Lower leg skin (tissue), 4 donors: Measurements from ENCODE around the gene DHX34. TPM values are rescaled to one million over a fixed set of nuclear protein-coding genes. Genes with fewer than 3 reads are reported as not detected.
"Not testable (repeated sequence)": the region's sequence is repeated elsewhere in the genome, so short reads cannot be mapped to it uniquely, and the experiment has no call there.

Source experiments
- DNase-seq, 2 donors: peaks; one replicate each; pipeline ENCODE4 v3.0.0-alpha.2; 2019; ENCODE audit warnings: low spot score in 2 of 2
- H3K4me3 ChIP-seq: fragments of 200-600 bp; sonication (generic); 2 replicates; pipeline ENCODE4 v1.5.1; 2017; ENCODE audit warnings: mild to moderate bottlenecking, low read depth; ENCODE audit not compliant: poor library complexity, severe bottlenecking
- CTCF ChIP-seq, 3 donors: fragments of 450-650 bp; IDR thresholded peaks; one replicate each; pipeline ENCODE4 v1.5.1; 2016; ENCODE audit warnings: antibody characterized with exemption in 3 of 3, mild to moderate bottlenecking in 3 of 3, moderate library complexity in 2 of 3
- POLR2A ChIP-seq, 2 donors: fragments of 450-650 bp; IDR thresholded peaks; one replicate each; pipeline ENCODE4 v1.6.1; 2016 to 2017; ENCODE audit warnings: antibody characterized with exemption in 2 of 2, mild to moderate bottlenecking in 1 of 2, moderate library complexity in 1 of 2
- WGBS, 2 donors: methylation state at CpG; one replicate each; pipeline ENCODE4 v1.1.5; 2018; 5-methylcytosine and 5-hydroxymethylcytosine counted together
- intact Hi-C: fragments of 100-400 bp; cut with DNase I; formaldehyde crosslinking; loops from one replicate; pipeline ENCODE4 v1.15.0; 2023; ENCODE audit warnings: low total_unique reads
- total RNA-seq, 4 donors: library from RNA; depleted of rRNA; stranded (reverse); fragments of >200 nt; gene quantifications; one replicate each; pipeline ENCODE4 v1.1.0, GENCODE V29; 2016

The DHX34 gene
- total RNA-seq, 4 donors from 2014 or later, result 11.1 to 28.7 (median 18.9) TPM

DNA sequence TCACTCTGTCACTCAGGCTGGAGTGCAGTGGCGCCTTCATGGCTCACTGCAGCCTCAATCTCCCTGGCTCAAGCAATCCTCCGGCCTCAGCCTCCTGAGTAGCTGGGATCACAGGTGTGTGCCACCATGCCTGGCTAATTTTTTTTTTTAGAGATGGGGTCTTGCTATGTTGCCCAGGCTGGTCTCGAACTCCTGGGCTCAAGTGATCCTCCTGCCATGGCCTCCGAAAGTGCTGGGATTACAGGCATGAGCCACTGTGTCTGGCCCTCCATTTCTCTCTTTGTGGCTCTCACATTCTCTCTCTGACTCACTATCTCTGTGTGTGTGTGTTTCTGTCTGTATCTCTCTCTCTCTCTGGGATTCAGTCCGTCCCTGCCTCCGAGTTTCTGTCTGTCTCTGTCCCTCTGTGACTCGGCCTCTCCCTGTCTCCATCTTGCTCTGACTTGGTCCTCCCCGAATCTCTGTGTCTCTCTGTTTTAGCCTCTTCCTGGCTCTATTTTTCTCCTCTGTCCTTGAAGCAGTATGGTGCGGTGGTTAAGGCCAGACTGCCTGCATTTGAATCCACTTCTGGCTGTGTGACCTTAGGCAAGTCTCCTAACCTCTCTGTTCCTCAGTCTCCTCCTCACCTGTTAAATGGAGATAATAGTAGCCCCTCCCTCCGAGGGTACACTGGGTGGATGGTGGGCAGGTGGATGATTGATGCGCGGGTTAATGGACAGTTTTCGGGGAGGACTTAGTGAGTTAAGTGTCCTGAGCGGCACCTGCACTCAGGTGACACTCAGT, 59.2 kb downstream of the DHX34 start:
- intact Hi-C loops, result loop anchor here (10.0 kb wide), 1 partner anchor 104 kb away; the partner anchor contains the start of gene C5AR1

DNA sequence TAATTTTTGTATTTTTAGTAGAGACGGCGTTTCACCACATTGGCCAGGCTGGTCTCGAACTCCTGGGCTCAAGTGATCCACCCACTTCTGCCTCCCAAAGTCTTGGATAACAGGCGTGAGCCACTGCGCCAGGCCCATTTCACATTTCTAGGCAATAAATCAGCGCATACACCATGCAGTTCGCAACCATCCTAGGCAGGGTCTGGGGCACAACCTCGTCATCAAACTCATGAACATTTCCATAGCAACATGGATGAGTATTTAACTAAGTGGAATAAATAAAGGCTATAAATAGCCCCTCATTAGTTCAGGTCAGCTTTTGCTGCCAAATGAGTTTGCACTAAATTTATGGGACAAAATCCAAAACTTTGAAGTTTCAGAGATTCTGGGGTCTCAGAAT, 62.0 kb downstream of the DHX34 start:
- WGBS, 2 donors, result 84% methylated on average over 8 of the region's 8 CpGs
- no peak overlapping the region for H3K4me3 ChIP-seq
- no peak for DNase-seq
- TF ChIP-seq CTCF (IDR thresholded peaks at IDR 0.05), result no peak
- TF ChIP-seq POLR2A (IDR thresholded peaks at IDR 0.05), result no peak
- intact Hi-C loops, result no loop called here

More for the DNA sequence above, 59.2 kb downstream of the DHX34 start:
- TF ChIP-seq CTCF (IDR thresholded peaks at IDR 0.05) (no peak), POLR2A (IDR thresholded peaks at IDR 0.05) (no peak)
- no peak for DNase-seq
- H3K4me3 ChIP-seq, result no peak overlapping the region
- WGBS, 2 donors, result 87 to 93% methylated on average over 14 of the region's 14 CpGs

DNA sequence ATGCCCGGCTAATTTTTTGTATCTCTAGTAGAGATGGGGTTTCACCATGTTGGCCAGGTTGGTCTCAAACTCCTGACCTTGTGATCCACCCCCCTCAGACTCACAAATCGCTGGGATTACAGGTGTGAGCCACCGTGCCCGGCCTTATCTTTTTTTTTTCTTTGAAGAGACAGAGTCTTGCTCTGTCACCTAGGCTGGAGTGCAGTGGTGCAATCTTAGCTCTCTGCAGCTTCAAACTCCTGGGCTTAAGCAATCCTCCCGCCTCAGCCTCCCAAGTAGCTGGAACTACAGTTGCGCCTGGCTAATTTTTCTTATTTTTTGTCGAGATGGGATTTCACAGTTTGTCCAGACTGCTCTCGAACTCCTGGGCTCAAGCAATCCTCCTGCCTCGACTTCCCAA, 62.6 kb downstream of the DHX34 start:
- DNase-seq, H3K4me3 ChIP-seq, intact Hi-C loops: not testable (repeated sequence)
- 82 to 87% methylated on average over 9 of the region's 9 CpGs for WGBS, 2 donors

GRCh38 chr19:47413941-47414340, 64.8 kb downstream of the DHX34 start:
- DNase-seq, result no peak
- intact Hi-C loops, result no loop called here
- WGBS, 2 donors, result 95 to 97% methylated on average over 16 of the region's 16 CpGs
- no peak overlapping the region for H3K4me3 ChIP-seq
- TF ChIP-seq CTCF (IDR thresholded peaks at IDR 0.05) (no peak), POLR2A (IDR thresholded peaks at IDR 0.05) (no peak)

DNA sequence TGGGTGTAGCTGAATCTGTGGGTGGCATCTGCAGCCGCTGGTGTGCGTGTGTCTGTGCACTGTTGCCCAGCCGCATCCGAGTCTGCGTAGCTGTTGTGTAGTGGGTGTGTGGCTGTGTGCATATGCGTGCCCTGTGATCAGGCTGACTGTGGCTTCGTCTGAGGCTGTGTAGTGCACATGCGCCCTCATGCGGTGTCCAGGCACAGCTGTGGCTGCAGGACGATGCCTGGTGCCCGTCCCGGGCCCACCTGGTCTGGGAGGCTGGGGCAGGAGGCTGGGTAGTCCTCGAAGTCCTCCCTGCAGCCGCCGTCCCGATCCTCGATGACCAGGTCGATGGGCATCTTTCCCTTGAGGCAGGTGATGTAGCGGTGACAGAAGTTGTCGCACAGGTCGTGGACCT, 65.4 kb downstream of the DHX34 start:
- no peak overlapping the region for H3K4me3 ChIP-seq
- intact Hi-C loops, result no loop called here
- 60 to 69% methylated on average over 7 to 21 of the region's 21 CpGs for WGBS, 2 donors
- TF ChIP-seq POLR2A (IDR thresholded peaks at IDR 0.05) (no peak), CTCF (IDR thresholded peaks at IDR 0.05) (no peak)
- no peak for DNase-seq

- TF ChIP-seq CTCF (IDR thresholded peaks at IDR 0.05) (no peak), POLR2A (IDR thresholded peaks at IDR 0.05) (no peak)
- no peak overlapping the region for H3K4me3 ChIP-seq
- WGBS, 2 donors, result 77 to 82% methylated on average over 20 to 21 of the region's 21 CpGs
- DNase-seq, result no peak
- intact Hi-C loops, result no loop called here
Measured at GRCh38 chr19:47415953-47416642, 67.0 kb downstream of the DHX34 start.
